HG02852 (cell line): ENCODE measurements around the gene ADORA2B.
"Not testable (repeated sequence)": the region's sequence is repeated elsewhere in the genome, so short reads cannot be mapped to it uniquely, and the experiment has no call there.

ENCODE experiments used
- ATAC-seq: cut with Tn5 transposase; IDR thresholded peaks from one replicate; pipeline ENCODE4 v1.9.1; 2021; ENCODE audit warnings: mild to moderate bottlenecking, moderate library complexity; ENCODE audit not compliant: unreplicated experiment

ADORA2B gene

GRCh38 chr17:15944759-15945526 lies at the start of gene ADORA2B:
TSS of gene ADORA2B (plus strand) at chr17:15945130. CDS start at chr17:15945249, 119 bp downstream.
- no peak for ATAC-seq

GRCh38 chr17:15896277-15896676 lies 48.7 kb upstream of the ADORA2B start:
- no peak for ATAC-seq

DNA sequence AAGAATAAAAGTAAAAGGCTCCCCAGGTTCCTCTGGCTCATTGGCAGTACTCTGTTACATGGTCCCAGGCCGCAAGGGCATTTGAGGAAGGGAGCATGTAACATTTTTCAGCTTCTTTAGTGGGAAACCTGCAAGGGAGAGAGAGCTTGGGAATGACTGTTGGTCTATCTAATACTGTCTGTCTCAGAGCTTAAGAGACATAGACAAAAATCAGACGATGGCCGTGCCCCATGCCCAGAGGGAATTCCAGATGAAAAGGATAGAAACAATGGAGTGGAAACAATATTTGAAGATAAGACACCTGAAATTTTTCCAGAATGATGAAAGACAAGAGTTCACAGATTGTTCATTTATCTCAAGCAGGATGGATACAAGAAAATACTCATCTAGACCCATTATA lies 48.1 kb upstream of the ADORA2B start:
- ATAC-seq = no peak

GRCh38 chr17:15899596-15899995 lies 45.3 kb upstream of the ADORA2B start:
- ATAC-seq = not testable (repeated sequence)

- ATAC-seq = no peak
These were observed 44.1 kb upstream of the ADORA2B start for GRCh38 chr17:15900871-15901270.

- not testable (repeated sequence) for ATAC-seq
These were observed 39.7 kb upstream of the ADORA2B start for GRCh38 chr17:15905236-15905635.

- no peak for ATAC-seq
These were observed 37.6 kb upstream of the ADORA2B start for GRCh38 chr17:15907290-15907689.

DNA sequence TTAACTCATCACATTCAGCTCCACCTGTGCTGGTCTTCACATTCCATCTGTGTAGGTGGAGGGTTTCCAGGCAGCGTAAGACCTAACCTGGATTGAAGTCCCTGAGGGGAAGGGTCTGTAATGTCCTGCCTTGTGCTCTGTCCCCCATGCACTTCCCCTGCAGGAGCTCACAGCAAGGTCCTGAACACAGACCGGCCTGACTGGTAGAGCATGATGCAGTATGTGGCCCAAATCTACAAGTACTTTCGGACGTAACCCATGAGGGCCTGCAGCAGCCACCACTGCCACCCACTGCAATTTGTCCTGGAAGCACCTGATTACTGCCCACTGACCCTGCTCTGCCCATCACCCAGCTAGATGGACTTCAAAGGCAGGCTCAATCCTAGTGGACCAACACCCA lies 36.6 kb upstream of the ADORA2B start:
- ATAC-seq = no peak

DNA sequence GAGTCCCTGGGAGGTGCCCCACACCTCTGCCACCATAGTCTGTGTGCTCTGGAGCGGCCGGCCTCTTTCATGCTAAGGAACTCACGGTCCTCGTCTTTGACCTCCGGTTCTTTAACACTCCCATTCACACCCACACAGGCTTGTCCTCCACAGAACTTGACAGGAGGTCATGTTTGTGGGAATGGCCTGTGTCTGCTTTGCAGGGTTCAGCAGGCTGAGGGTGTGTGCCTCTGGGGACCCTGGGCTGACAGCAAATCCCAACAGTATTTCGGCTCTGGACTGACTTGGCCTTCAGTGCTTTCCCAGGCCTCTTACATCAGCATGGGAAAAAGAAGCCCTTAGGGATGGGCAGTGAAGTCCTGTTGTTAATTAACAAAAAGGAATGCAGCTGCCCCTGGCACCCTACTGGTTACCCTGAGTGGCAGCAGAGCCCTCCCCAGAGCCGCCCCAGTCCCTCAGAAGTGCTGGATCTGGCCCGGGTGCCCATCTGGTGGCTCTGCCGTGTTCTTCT lies 35.4 kb upstream of the ADORA2B start:
- ATAC-seq = no peak

DNA sequence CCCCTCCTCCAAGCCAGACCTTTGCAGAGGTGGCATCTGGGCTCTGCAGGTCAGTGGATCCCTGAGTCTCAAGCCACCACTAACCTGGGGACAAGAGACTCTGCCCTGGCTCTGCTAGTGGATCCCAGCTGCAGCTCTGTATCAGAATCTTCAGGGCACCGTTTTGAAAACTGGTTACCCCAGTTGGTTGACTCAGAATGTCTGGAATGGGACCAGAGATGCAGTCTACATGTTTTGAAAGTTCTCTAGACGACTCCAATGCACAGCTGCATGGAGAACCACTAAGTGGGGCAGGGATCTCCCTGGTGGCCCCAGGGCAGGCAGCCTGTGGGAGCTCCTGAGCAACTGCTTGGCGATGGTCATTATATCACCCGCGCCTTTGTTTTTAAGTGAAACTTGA lies 34.1 kb upstream of the ADORA2B start:
- no peak for ATAC-seq

- ATAC-seq = not testable (repeated sequence)
These were observed 33.2 kb upstream of the ADORA2B start for GRCh38 chr17:15911701-15912100.

DNA sequence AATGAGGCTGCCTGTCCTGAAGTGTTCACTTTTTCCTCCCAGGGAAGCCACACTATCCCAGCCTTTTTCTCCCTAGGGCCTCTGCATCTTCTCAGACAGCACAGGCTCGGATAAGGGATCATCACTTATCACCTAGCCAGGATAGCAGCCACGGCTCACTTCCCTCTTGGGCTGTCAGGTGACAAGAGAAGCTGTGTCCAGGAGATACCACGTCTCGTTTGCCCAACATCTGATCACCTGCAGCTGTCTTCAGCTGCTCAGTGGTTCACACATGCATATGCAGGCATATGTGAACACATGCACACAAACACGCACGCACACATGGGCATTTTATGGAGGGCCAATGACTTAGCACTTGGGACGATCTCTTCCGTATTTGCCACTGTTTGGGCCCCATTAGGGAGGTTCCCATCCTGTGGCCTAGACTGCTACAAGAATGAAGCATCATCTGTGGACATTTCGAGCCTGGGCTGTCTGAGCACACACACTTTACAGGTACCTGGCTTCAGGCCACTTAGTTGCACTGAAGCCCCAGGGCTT lies 32.4 kb upstream of the ADORA2B start:
- no peak for ATAC-seq

DNA sequence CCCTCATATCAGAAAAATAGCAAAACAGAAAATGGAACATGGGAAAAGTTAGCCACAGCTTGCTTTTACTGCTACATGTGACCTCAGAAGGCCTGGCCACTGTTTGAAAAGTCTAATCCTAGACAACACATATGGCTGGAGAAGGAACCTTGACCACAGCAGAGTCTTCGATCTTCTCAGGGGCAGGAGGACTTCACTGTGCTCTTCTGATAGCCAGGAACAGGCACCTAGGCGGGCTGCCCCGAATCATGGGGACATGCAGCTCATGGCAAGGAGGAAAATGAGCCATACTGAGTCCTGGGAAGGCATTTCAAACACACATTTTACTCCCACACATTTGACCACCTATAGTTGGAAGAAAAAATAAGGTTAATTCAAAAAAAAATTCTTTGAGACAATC lies 31.1 kb upstream of the ADORA2B start:
- ATAC-seq = no peak

DNA sequence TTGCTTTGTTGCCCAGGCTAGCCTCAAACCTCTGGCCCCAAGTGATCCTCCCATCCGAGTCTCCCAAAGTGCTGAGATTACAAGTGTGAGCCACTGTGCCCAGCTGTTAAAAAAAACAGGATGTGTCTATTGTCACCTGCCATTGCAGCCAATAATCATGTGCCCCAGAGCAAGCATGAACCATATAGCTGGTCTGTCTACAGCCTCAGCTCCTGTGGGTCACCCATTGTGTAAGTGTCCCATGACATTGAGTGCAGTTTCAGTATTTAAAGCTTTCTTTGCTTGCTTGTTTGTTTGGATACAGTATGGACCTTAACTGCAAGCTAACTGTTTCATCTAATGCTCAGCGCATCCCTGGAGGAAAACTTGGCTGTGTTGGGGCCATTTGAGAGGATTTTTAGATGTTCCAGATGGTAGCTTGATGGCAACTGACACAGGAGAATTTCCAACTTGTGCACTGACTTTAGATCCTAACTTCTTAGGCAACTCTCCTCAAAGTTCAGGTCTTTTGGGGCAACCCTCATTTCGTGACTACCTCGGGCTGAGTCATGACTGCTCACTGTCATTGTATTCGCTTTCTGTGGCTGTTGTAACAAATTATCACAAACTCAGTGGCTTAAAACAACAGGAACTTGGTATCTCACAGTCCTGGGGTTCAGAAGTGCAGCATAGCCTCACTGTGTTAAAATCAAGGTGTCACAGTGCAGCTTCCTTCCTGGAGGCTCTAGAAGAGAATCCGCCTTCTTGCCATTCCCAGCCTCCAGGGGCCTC lies 30.3 kb upstream of the ADORA2B start:
- no peak for ATAC-seq

DNA sequence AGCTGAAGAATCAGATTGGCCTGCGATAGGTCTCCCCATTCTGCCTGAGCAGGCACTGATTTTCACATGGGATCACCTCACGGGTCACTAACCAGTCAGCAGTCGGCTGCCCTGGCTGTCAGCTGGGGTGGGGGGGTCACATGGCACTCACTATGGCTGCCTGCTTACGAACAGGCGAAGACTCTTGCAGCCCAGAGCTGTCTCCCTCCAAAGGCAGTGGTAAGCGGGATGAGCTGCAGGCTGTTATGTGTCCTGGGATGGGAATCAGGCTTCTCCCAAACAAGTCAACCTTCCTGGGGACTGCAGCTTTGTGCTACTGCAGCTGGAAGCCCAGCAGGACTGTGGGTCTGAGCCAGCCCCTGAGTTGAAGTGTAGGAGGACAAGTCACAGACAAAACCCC lies 29.0 kb upstream of the ADORA2B start:
- no peak for ATAC-seq

DNA sequence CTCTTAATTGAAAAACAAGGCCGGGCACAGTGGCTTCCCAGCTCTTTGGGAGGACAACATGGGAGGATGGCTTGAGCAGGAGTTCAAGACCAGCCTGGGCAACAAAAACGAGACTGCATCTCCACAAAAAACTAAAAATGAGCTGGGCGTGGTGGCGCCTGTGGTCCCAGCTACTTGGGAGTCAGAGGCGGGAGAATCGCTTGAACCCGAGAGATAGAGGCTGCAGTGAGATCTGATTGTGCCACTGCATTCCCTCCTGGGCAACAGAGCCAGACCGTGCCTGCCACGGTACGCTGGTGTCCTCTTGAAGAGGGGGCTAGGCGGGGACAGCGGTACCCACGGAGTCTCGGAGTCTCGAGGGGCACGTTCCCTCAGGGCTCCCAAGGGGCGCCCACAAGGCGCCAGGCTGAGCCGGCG lies 27.9 kb upstream of the ADORA2B start:
- ATAC-seq = no peak

- no peak for ATAC-seq
These were observed 27.4 kb upstream of the ADORA2B start for GRCh38 chr17:15917438-15918027.

- ATAC-seq = no peak
These were observed 26.7 kb upstream of the ADORA2B start for GRCh38 chr17:15918261-15918660.

- no peak for ATAC-seq
These were observed 26.2 kb upstream of the ADORA2B start for GRCh38 chr17:15918661-15919259.

- no peak for ATAC-seq
These were observed 25.5 kb upstream of the ADORA2B start for GRCh38 chr17:15919466-15919865.

DNA sequence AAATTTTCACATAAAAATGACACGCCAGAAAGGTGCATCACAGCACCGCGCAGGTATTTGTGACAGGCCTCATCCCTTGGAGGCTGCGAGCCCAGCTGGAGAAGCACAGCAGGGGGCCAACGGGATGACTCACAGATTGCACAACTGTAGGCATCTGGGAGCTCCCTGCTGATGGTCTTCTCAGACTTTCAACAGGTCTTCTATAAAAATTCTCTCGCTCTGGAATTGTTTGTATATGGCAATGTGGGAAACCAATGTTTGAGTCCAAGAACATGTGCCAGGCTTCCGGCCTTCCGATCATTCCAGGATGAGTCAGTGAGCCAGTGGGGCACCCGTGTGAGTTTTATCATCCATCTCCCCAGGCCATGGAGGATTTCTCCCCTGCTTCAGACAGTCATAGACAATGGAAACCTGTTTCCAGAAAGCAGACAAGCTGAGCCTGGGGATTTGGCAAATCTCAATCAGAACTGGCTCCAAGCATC lies 24.1 kb upstream of the ADORA2B start:
- no peak for ATAC-seq
